ENCODE results near the gene PNRC1.
A peak's percentile ranks its signal among the peaks of the same experiment; 100 is the strongest.

The PNRC1 gene

DNA sequence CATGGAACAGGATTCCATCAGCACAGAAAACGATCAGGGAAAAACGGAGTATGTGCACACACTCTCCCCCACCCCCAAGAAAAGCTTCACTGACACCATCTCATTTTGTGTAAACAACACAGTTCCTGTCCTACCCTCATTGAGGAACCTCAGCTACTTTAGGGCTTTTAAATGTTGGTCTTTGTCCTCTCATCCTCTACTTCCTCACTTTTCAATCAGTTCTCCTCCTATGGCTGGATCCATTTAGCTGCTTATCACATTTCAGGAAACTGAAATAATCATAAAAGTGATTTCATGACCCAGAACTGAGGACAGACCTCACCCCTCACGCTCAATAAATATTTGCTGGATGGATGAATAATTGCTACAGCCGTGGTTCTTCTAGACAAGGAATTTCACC is 33.1 kb upstream of the PNRC1 start:
- Histone ChIP-seq H3K4me1 (no peaks in the 10 kb centered on the region), H3K4me3 (ENCODE audit: low read depth, low read length) (no peak overlapping the region), H3K9me3 (no peaks in the 10 kb centered on the region), H3K27me3 (no peaks in the 10 kb centered on the region), H3K36me3 (no peaks in the 10 kb centered on the region)
- TF ChIP-seq, protein P1, sequence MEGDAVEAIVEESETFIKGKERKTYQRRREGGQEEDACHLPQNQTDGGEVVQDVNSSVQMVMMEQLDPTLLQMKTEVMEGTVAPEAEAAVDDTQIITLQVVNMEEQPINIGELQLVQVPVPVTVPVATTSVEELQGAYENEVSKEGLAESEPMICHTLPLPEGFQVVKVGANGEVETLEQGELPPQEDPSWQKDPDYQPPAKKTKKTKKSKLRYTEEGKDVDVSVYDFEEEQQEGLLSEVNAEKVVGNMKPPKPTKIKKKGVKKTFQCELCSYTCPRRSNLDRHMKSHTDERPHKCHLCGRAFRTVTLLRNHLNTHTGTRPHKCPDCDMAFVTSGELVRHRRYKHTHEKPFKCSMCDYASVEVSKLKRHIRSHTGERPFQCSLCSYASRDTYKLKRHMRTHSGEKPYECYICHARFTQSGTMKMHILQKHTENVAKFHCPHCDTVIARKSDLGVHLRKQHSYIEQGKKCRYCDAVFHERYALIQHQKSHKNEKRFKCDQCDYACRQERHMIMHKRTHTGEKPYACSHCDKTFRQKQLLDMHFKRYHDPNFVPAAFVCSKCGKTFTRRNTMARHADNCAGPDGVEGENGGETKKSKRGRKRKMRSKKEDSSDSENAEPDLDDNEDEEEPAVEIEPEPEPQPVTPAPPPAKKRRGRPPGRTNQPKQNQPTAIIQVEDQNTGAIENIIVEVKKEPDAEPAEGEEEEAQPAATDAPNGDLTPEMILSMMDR (IDR thresholded peaks at IDR 0.05; ENCODE audit: low read depth, low read length): no peak
- DNase-seq: no peak

DNA sequence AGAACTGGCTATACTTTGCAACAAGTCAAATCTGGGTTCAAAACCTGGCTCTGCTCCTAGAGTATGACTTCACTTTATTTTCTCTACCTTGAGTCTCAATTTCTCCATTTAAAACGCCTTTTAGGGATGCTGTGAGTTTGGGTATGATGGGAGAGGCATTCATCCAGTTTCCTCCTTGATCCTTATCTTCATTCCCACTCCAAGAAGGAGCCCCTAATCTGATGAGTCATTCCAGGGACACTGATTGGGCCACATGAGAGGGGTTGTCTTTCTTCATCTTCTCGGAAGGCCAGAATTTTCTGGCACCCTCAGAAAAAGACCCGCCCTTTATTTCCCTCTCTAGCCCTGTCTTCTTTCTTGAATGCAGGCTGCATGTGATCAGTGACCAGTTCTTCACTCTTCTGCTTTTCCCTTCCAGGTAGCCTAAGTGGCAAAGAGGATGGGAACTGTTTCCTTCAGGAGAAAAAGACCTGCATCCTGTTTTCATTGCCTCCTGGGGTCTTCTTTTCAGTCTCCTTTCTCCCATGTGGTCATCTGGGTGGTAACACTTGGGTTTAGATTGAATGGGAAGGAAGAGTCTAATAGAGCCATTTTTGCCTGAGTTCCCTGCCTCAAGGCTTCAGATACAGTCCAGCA is 32.1 kb upstream of the PNRC1 start:
- Histone ChIP-seq H3K4me1 (no peaks in the 10 kb centered on the region), H3K36me3 (no peaks in the 10 kb centered on the region), H3K9me3 (no peaks in the 10 kb centered on the region), H3K27me3 (no peaks in the 10 kb centered on the region), H3K4me3 (ENCODE audit: low read depth, low read length) (no peak overlapping the region)
- TF ChIP-seq, protein P1 (IDR thresholded peaks at IDR 0.05; ENCODE audit: low read depth, low read length): no peak
- no peak for DNase-seq

DNA sequence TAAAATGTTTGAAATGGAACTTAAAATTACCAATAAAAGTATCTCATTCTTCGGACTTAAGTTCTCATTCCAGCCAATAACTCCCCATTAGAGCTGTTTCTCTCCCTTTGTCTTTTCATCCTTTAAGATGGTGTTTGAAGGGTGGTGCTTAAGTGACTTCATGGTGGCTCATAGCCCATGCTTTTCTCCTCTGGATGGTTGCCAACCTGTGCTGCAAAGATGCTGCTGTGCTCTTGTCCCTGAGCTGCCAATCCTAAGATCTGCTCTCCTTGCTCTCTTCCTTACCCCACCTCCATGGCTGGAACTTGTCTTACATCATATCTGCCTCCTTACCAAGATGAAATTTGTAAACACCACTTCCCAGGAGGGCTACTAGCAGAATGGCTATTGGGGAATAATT is 31.6 kb upstream of the PNRC1 start:
- H3K9me3 ChIP-seq: no peaks in the 10 kb centered on the region
- TF ChIP-seq, protein P1 (IDR thresholded peaks at IDR 0.05; ENCODE audit: low read depth, low read length): no peak
- DNase-seq: peak; percentile 22
- H3K4me3 ChIP-seq (ENCODE audit: low read depth, low read length): no peak overlapping the region
- no peaks in the 10 kb centered on the region for H3K36me3 ChIP-seq
- no peaks in the 10 kb centered on the region for H3K27me3 ChIP-seq
- no peaks in the 10 kb centered on the region for H3K4me1 ChIP-seq

- H3K4me1 ChIP-seq: no peaks in the 10 kb centered on the region
- no peak for DNase-seq
These were observed 30.4 kb upstream of the PNRC1 start for GRCh38 chr6:89050155-89050554.

GRCh38 chr6:89050697-89051096 is 29.9 kb upstream of the PNRC1 start:
- Histone ChIP-seq H3K4me3 (ENCODE audit: low read depth, low read length) (no peak overlapping the region), H3K36me3 (no peaks in the 10 kb centered on the region), H3K4me1 (no peaks in the 10 kb centered on the region), H3K9me3 (no peaks in the 10 kb centered on the region), H3K27me3 (no peaks in the 10 kb centered on the region)
- TF ChIP-seq, protein P1 (IDR thresholded peaks at IDR 0.05; ENCODE audit: low read depth, low read length): no peak
- no peak for DNase-seq

More at GRCh38 chr6:89050155-89050554, 30.4 kb upstream of the PNRC1 start:
- TF ChIP-seq, protein P1 (IDR thresholded peaks at IDR 0.05; ENCODE audit: low read depth, low read length): no peak
- Histone ChIP-seq H3K4me3 (ENCODE audit: low read depth, low read length) (no peak overlapping the region), H3K36me3 (no peaks in the 10 kb centered on the region), H3K27me3 (no peaks in the 10 kb centered on the region), H3K9me3 (no peaks in the 10 kb centered on the region)

- H3K36me3 ChIP-seq: no peaks in the 10 kb centered on the region
- no peaks in the 10 kb centered on the region for H3K9me3 ChIP-seq
- no peak for DNase-seq
- TF ChIP-seq, protein P1 (IDR thresholded peaks at IDR 0.05; ENCODE audit: low read depth, low read length): no peak
- no peaks in the 10 kb centered on the region for H3K27me3 ChIP-seq
- no peak overlapping the region for H3K4me3 ChIP-seq (ENCODE audit: low read depth, low read length)
- H3K4me1 ChIP-seq: no peaks in the 10 kb centered on the region
These were observed 28.9 kb upstream of the PNRC1 start for GRCh38 chr6:89051676-89052075.
